SK-N-SH treated with all-trans-retinoic acid at 6 μM for 48 hours (cell line): ENCODE results near the gene WIZ.

ENCODE experiments used
- ATAC-seq: fragments of 200-7000 bp; cut with Tn5 transposase; 3 replicates; pipeline ENCODE4 v1.9.1; 2020; ENCODE audit warnings: mild to moderate bottlenecking, moderate library complexity
- ARNTL ChIP-seq: fragments of 450-650 bp; formaldehyde crosslinking; IDR thresholded peaks from 2 replicates; pipeline ENCODE4 v1.5.0; 2020; ENCODE audit warnings: low read depth, mild to moderate bottlenecking, moderate library complexity, borderline replicate concordance
- BACH2 ChIP-seq: fragments of 250-450 bp; sonication (Bioruptor Pico); IDR thresholded peaks from 2 replicates; pipeline ENCODE4 v1.9.0; 2021; ENCODE audit warnings: mild to moderate bottlenecking, borderline replicate concordance
- CSDC2 ChIP-seq: fragments of 250-450 bp; sonication (Bioruptor Pico); IDR thresholded peaks from 2 replicates; pipeline ENCODE4 v1.5.0; 2020; ENCODE audit warnings: mild to moderate bottlenecking, moderate library complexity
- ESRRG ChIP-seq: fragments of 250-450 bp; sonication (Bioruptor Pico); IDR thresholded peaks from 2 replicates; pipeline ENCODE4 v1.6.1; 2021; ENCODE audit warnings: mild to moderate bottlenecking
- GLIS3 ChIP-seq: fragments of 250-450 bp; sonication (Bioruptor Pico); IDR thresholded peaks from 2 replicates; pipeline ENCODE4 v1.5.0; 2020; ENCODE audit warnings: mild to moderate bottlenecking, moderate library complexity
- ISL1 ChIP-seq: fragments of 250-450 bp; sonication (Bioruptor Pico); IDR thresholded peaks from 2 replicates; pipeline ENCODE4 v2.1.2; 2022; ENCODE audit warnings: mild to moderate bottlenecking, moderate library complexity
- OSR1 ChIP-seq: fragments of 250-450 bp; sonication (Bioruptor Pico); IDR thresholded peaks from 2 replicates; pipeline ENCODE4 v1.8.0; 2022; ENCODE audit warnings: moderate library complexity, mild to moderate bottlenecking, inconsistent platforms
- PPARA ChIP-seq: fragments of 250-450 bp; sonication (Bioruptor Pico); IDR thresholded peaks from 2 replicates; pipeline ENCODE4 v1.5.0; 2020; ENCODE audit warnings: mild to moderate bottlenecking, borderline replicate concordance
- RARB ChIP-seq: fragments of 250-450 bp; sonication (Bioruptor Pico); IDR thresholded peaks from 2 replicates; pipeline ENCODE4 v1.8.0; 2021; ENCODE audit warnings: mild to moderate bottlenecking, moderate library complexity
- SNAI2 ChIP-seq: fragments of 250-450 bp; sonication (Bioruptor Pico); IDR thresholded peaks from 2 replicates; pipeline ENCODE4 v1.5.0; 2020; ENCODE audit warnings: mild to moderate bottlenecking, moderate library complexity
- TCF4 ChIP-seq: fragments of 250-450 bp; sonication (Bioruptor Pico); IDR thresholded peaks from 2 replicates; pipeline ENCODE4 v1.8.0; 2021; ENCODE audit warnings: mild to moderate bottlenecking, moderate library complexity, borderline replicate concordance
- TOX ChIP-seq: fragments of 250-450 bp; sonication (Bioruptor Pico); IDR thresholded peaks from 2 replicates; pipeline ENCODE4 v1.8.0; 2021; ENCODE audit warnings: mild to moderate bottlenecking, moderate library complexity, borderline replicate concordance
- ZC3H10 ChIP-seq: fragments of 250-450 bp; sonication (Bioruptor Pico); IDR thresholded peaks from 2 replicates; pipeline ENCODE4 v1.5.1; 2021; ENCODE audit warnings: mild to moderate bottlenecking, moderate library complexity
- ZFP3 ChIP-seq: fragments of 250-450 bp; sonication (Bioruptor Pico); IDR thresholded peaks from 2 replicates; pipeline ENCODE4 v1.5.0; 2020; ENCODE audit warnings: mild to moderate bottlenecking, moderate library complexity
- ZFP30 ChIP-seq: fragments of 450-650 bp; formaldehyde crosslinking; IDR thresholded peaks from 2 replicates; pipeline ENCODE4 v1.5.0; 2022; ENCODE audit warnings: mild to moderate bottlenecking, moderate library complexity
- ZNF70 ChIP-seq: fragments of 450-650 bp; formaldehyde crosslinking; IDR thresholded peaks from 2 replicates; pipeline ENCODE4 v1.5.0; 2020; ENCODE audit warnings: mild to moderate bottlenecking, moderate library complexity
- ZNF8 ChIP-seq: fragments of 450-650 bp; formaldehyde crosslinking; IDR thresholded peaks from 2 replicates; pipeline ENCODE4 v1.5.0; 2020; ENCODE audit warnings: mild to moderate bottlenecking, moderate library complexity
- TF ChIP-seq, protein P1 (sequence below): fragments of 250-450 bp; sonication (Bioruptor Pico); IDR thresholded peaks from 2 replicates; pipeline ENCODE4 v1.5.0; 2020; ENCODE audit warnings: mild to moderate bottlenecking, moderate library complexity
- TF ChIP-seq, protein P2 (sequence below): fragments of 250-450 bp; sonication (Bioruptor Pico); IDR thresholded peaks from 2 replicates; pipeline ENCODE4 v1.5.1; 2021; ENCODE audit warnings: mild to moderate bottlenecking, moderate library complexity
- TF ChIP-seq, protein P3 (sequence below): fragments of 250-450 bp; sonication (Bioruptor Pico); IDR thresholded peaks from 2 replicates; pipeline ENCODE4 v1.8.0; 2020; ENCODE audit warnings: mild to moderate bottlenecking, moderate library complexity, borderline replicate concordance
- TF ChIP-seq, protein P4 (sequence below): fragments of 250-450 bp; sonication (Bioruptor Pico); IDR thresholded peaks from 2 replicates; pipeline ENCODE4 v1.8.0; 2021; ENCODE audit warnings: low read depth, mild to moderate bottlenecking, moderate library complexity, borderline replicate concordance

The WIZ gene

DNA sequence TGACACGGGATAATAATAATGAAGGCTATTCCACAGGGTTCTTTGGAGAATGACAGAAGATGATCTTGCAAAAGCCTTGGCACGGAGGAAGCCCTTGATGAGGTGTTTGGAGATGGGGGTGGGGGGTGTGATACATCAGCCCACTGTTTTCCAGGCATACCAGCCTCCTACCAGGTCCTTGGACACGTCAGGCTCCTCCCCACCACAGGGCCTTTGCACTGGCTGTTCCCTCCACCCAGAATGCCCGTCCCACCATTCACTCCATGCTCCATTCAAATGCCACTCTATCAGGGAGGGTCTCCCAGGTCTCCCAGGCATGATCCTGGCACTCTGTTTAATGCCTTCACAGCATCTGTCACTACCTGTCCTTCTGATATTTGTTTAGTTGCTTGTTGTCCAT, 2.7 kb downstream of the WIZ start:
- TF ChIP-seq ZFP3 (no peak), TOX (CRISPR knock-in tag) (no peak), ESRRG (CRISPR knock-in tag) (no peak)
- TF ChIP-seq, all 23 proteins: peak for 0
- no peak for ATAC-seq

DNA sequence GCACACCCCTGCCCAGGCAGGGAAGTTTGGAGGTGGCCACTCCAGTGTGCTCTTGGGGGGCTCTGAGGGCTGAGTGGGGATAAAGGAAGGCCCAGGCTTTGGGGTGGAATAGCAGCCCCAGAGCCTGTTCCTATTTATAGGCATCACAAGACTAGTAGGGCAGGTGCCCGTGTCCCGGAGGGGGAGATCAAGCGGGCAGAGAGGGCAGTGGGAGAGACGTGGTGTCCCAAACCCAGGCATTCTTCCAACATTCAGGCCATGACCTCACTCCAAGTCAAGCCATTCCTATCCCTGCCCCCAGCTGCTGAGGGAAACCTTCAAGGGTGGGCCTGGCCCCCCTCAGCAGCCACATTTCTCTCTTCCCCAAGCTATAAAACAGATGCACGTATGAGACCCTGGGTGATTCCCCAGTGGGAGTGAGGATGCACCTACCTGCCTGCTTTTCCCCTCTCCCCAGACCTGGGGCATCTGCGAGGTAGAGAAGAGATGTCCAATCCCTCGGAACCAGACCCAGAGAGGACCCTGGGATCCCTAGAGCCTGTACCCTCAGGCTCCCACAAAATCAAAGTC, 3.9 kb downstream of the WIZ start:
- TF ChIP-seq, protein P1, sequence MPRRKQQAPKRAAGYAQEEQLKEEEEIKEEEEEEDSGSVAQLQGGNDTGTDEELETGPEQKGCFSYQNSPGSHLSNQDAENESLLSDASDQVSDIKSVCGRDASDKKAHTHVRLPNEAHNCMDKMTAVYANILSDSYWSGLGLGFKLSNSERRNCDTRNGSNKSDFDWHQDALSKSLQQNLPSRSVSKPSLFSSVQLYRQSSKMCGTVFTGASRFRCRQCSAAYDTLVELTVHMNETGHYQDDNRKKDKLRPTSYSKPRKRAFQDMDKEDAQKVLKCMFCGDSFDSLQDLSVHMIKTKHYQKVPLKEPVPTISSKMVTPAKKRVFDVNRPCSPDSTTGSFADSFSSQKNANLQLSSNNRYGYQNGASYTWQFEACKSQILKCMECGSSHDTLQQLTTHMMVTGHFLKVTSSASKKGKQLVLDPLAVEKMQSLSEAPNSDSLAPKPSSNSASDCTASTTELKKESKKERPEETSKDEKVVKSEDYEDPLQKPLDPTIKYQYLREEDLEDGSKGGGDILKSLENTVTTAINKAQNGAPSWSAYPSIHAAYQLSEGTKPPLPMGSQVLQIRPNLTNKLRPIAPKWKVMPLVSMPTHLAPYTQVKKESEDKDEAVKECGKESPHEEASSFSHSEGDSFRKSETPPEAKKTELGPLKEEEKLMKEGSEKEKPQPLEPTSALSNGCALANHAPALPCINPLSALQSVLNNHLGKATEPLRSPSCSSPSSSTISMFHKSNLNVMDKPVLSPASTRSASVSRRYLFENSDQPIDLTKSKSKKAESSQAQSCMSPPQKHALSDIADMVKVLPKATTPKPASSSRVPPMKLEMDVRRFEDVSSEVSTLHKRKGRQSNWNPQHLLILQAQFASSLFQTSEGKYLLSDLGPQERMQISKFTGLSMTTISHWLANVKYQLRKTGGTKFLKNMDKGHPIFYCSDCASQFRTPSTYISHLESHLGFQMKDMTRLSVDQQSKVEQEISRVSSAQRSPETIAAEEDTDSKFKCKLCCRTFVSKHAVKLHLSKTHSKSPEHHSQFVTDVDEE (CRISPR knock-in tag), result no peak
- TF ChIP-seq PPARA (no peak), ZC3H10 (no peak), ISL1 (CRISPR knock-in tag) (no peak), TOX (CRISPR knock-in tag) (no peak)
- no peak for ATAC-seq

DNA sequence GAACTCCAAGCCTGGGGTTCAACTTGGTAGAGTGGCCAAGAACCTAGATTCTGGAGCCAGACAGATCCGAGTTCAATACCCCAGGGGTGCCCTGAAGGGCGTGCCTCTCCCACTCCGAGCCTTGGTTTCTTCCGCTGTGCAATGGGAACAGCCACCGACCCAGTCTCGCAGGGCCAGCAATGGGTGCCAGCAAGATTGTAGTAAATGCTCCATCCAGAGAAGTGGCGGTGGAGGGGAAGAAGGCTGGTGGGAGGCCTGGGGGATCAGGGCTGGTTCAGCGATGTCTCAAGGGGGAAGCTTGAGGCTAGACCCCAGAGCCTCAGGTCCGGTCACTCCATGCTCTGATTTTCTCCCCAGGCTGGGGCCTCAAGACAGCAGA, 4.5 kb downstream of the WIZ start:
- TF ChIP-seq ZNF8 (CRISPR knock-in tag) (no peak), ESRRG (CRISPR knock-in tag) (no peak), SNAI2 (no peak), ZC3H10 (no peak), CSDC2 (no peak), ZFP3 (no peak), PPARA (no peak), ZNF70 (CRISPR knock-in tag) (no peak), TCF4 (CRISPR knock-in tag) (no peak), GLIS3 (CRISPR knock-in tag) (no peak)
- TF ChIP-seq, protein P1 (CRISPR knock-in tag), result no peak
- TF ChIP-seq, protein P2, sequence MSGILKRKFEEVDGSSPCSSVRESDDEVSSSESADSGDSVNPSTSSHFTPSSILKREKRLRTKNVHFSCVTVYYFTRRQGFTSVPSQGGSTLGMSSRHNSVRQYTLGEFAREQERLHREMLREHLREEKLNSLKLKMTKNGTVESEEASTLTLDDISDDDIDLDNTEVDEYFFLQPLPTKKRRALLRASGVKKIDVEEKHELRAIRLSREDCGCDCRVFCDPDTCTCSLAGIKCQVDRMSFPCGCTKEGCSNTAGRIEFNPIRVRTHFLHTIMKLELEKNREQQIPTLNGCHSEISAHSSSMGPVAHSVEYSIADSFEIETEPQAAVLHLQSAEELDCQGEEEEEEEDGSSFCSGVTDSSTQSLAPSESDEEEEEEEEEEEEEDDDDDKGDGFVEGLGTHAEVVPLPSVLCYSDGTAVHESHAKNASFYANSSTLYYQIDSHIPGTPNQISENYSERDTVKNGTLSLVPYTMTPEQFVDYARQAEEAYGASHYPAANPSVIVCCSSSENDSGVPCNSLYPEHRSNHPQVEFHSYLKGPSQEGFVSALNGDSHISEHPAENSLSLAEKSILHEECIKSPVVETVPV (CRISPR knock-in tag), result no peak
- TF ChIP-seq, protein P3, sequence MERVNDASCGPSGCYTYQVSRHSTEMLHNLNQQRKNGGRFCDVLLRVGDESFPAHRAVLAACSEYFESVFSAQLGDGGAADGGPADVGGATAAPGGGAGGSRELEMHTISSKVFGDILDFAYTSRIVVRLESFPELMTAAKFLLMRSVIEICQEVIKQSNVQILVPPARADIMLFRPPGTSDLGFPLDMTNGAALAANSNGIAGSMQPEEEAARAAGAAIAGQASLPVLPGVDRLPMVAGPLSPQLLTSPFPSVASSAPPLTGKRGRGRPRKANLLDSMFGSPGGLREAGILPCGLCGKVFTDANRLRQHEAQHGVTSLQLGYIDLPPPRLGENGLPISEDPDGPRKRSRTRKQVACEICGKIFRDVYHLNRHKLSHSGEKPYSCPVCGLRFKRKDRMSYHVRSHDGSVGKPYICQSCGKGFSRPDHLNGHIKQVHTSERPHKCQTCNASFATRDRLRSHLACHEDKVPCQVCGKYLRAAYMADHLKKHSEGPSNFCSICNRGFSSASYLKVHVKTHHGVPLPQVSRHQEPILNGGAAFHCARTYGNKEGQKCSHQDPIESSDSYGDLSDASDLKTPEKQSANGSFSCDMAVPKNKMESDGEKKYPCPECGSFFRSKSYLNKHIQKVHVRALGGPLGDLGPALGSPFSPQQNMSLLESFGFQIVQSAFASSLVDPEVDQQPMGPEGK (CRISPR knock-in tag), result no peak
- TF ChIP-seq, all 23 proteins: peak for 0
- ATAC-seq, result no peak

DNA sequence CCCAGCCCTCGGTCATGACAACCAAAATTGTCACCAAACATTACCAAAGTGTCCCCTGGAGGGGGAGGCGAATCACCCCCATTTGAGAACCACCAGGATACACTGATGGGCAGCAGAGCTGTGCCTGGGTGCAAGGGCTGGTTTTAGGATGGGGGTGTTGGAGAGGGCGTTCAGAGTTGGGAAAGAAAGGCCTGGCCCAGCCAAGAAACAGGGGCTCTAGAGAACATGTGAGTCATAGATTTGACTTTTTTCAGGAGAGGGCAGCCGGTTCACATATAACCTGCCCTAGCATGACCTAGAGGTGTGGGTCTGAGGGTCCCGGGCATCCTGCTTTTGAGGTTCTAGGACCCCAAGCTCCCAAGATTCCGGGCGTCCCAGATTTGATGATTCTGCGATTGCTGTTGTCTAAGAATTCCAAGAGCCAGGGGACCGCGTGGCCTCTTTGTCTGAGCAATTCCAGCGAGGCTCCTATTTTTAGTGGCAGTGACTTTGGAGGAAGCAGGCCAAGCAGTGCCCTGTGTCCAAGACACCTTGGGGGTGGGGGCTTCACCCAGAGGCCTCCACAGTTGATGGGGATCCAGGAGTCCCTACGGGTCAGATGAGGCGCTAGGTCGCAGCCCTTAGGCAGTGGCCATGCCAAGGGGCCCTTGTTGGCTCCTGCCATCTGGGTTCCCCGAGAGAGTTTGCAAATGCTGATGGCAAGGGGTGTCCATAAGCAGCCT, 5.1 kb downstream of the WIZ start:
- ATAC-seq, result no peak
- no peak for TF ChIP-seq ZFP30 (CRISPR knock-in tag)
- TF ChIP-seq, protein P4, sequence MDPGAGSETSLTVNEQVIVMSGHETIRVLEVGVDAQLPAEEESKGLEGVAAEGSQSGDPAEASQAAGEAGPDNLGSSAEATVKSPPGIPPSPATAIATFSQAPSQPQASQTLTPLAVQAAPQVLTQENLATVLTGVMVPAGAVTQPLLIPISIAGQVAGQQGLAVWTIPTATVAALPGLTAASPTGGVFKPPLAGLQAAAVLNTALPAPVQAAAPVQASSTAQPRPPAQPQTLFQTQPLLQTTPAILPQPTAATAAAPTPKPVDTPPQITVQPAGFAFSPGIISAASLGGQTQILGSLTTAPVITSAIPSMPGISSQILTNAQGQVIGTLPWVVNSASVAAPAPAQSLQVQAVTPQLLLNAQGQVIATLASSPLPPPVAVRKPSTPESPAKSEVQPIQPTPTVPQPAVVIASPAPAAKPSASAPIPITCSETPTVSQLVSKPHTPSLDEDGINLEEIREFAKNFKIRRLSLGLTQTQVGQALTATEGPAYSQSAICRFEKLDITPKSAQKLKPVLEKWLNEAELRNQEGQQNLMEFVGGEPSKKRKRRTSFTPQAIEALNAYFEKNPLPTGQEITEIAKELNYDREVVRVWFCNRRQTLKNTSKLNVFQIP, result no peak
- no peak for TF ChIP-seq ZFP3
- TF ChIP-seq ZC3H10, result no peak
- no peak for TF ChIP-seq TCF4 (CRISPR knock-in tag)
- TF ChIP-seq BACH2 (CRISPR knock-in tag), result no peak
- TF ChIP-seq ISL1 (CRISPR knock-in tag), result no peak
- TF ChIP-seq GLIS3 (CRISPR knock-in tag), result no peak
- TF ChIP-seq RARB (CRISPR knock-in tag), result no peak
- TF ChIP-seq ZNF70 (CRISPR knock-in tag), result no peak
- TF ChIP-seq OSR1 (CRISPR knock-in tag), result no peak
- TF ChIP-seq TOX (CRISPR knock-in tag), result no peak
- no peak for TF ChIP-seq SNAI2
- TF ChIP-seq, protein P2 (CRISPR knock-in tag), result no peak
- no peak for TF ChIP-seq ARNTL
- no peak for TF ChIP-seq ESRRG (CRISPR knock-in tag)
- no peak for TF ChIP-seq CSDC2
